ENCODE measurements around the gene TNS1.
"Not testable (repeated sequence)": the region's sequence is repeated elsewhere in the genome, so short reads cannot be mapped to it uniquely, and the experiment has no call there.

Gene TNS1

DNA sequence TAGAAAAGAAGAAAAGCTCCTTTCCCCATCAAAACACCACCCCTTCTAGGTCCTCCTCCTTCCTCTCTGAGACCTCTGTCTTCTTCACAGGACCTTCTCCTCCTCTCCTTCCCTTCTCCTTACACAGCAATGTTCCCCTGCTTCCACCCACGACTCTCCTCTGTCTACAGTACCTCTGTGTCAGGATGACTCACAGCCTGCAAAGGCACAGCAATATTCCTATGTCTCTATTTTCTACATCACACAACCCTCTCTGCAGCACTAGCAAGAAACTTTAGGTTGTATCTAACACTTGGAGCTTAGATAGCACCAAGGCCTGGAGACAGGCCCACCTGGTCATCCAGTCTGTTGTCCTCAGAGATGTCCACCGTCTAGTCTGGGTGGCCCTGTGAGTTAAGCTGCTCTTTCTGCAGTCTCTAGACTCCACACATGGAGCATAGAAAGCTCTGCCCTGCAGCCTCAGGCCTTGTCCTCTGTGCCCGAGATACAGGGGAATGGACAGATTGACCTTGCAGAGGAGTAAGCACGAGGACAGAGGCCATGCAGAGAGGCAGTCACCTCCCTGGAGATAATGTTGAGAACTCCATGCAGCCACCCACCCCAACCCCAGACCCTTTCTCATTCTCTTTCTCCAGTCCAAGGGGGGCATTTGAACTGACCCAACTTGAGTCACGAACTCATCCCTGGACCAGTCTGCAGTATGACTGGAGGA lies 212.0 kb downstream of the TNS1 start:
- TF ChIP-seq CTCF (IDR thresholded peaks at IDR 0.05; ENCODE audit: low read depth, low read length), result no peak
- H3K4me3 ChIP-seq (ENCODE audit: low read depth, low read length), result no peak overlapping the region

GRCh38 chr2:217790195-217790594 lies 212.6 kb downstream of the TNS1 start:
- H3K4me3 ChIP-seq (ENCODE audit: low read depth, low read length), result no peak overlapping the region
- TF ChIP-seq CTCF (IDR thresholded peaks at IDR 0.05; ENCODE audit: low read depth, low read length), result no peak

DNA sequence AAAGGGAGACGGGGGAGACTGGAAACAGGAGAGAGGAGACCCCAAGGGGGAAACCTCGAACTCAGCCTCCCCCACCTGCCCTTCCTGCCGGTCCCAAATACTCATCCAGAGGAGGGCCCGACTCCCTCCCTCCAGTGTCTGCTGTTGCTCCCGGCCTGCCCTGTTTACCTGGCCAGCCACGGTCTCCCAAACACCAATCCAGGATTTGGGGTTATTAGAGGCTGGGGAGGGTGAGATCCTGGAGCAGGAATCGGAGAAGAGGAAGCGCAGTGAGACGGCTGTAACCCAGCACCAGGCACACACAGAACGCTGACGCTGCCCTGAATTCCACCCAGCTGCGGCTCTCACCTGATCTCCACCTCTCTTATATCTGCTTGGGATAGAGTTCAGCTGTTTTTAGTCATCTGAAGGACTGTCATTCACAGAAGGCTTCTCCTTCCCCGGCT lies 213.0 kb downstream of the TNS1 start:
- TF ChIP-seq CTCF (IDR thresholded peaks at IDR 0.05; ENCODE audit: low read depth, low read length), result no peak
- H3K4me3 ChIP-seq (ENCODE audit: low read depth, low read length), result no peak overlapping the region

DNA sequence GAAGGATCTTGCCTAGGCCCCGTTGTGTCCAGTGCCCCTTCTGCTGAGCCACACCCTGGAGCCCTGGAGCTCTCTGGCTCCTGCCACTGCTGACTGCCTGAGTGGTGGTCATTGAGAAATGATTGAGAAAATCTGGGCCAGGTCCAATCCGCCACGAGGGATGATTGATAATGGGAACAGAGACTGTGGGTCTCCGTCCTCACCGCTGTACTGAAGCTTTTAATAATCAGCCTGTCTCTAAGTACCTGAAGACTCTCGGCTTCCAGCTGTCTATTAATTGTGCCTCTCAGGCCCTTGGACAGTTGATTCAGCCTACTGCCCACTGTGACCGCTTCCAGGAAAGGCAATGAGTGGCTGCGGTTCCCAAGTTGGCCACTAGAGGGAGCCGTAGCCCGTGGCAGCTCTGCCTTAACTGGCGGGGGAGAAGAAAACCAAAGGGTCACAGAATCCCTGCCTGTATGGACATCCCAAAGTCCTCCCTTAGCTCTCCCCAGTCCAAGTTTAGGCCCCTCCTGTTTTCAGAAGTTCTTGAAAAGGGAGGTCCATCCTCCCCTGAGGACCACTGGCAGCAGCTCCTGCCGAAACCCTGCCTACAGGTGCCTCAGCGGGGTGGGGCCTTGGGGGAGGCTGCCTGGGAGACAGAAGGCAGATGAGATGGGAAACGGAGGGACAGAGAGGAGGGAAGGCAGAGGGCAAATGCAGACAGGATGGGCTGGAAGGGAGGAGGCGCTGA lies 213.6 kb downstream of the TNS1 start:
- peak; percentile 99 for TF ChIP-seq CTCF (IDR thresholded peaks at IDR 0.05; ENCODE audit: low read depth, low read length)
- no peak overlapping the region for H3K4me3 ChIP-seq (ENCODE audit: low read depth, low read length)

GRCh38 chr2:217788669-217789002 lies 214.2 kb downstream of the TNS1 start:
- no peak for TF ChIP-seq CTCF (IDR thresholded peaks at IDR 0.05; ENCODE audit: low read depth, low read length)
- no peak overlapping the region for H3K4me3 ChIP-seq (ENCODE audit: low read depth, low read length)

DNA sequence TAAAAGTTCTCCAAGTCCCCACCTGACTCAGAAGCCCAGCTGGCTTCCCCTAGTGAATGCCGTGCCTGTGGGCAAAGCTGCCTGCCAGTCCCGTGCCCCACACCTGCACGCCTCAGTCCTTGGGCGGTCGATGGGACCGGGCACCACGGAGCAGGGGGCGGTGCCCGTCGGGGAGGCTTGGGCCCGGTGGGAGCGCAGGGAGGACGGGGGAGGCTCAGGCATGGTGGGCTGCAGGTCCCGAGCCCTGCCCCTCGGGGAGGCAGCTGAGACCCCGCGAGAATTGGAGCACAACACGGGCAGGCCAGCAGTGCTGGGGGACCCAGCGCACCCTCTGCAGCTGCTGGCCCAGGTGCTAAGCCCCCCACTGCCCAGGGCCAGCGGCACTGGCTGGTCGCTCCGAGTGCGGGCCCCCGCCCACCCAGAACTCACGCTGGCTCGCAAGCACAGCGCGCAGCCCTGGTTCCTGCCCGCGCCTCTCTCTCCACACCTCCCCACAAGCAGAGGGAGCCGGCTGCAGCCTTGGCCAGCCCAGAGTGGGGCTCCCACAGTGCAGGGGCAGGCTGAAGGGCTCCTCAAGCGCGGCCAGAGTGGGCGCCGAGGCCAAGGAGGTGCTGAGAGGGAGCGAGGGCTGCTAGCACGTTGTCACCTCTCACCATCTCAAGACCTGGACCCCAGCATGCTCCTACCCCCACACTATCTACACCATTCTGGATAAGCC lies 215.5 kb downstream of the TNS1 start:
- no peak for TF ChIP-seq CTCF (IDR thresholded peaks at IDR 0.05; ENCODE audit: low read depth, low read length)
- H3K4me3 ChIP-seq (ENCODE audit: low read depth, low read length), result no peak overlapping the region

DNA sequence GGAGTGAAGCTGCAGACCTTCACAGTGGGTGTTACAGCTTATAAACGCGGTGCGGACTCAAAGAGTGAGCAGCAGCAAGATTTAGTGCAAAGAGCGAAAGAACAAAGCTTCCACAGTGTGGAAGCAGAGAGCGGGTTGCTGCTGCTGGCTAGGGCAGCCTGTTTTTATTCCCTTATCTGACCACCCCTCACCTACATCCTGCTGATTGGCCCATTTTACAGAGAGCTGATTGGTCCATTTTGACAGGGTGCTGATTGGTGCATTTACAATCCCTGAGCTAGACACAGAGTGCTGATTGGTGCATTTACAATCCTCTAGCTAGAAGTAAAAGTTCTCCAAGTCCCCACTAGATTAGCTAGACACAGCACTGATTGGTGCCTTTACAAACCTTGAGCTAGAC lies 216.2 kb downstream of the TNS1 start:
- not testable (repeated sequence) for H3K4me3 ChIP-seq (ENCODE audit: low read depth, low read length)
